ENCODE measurements around the gene PCSK6.

PCSK6 gene

DNA sequence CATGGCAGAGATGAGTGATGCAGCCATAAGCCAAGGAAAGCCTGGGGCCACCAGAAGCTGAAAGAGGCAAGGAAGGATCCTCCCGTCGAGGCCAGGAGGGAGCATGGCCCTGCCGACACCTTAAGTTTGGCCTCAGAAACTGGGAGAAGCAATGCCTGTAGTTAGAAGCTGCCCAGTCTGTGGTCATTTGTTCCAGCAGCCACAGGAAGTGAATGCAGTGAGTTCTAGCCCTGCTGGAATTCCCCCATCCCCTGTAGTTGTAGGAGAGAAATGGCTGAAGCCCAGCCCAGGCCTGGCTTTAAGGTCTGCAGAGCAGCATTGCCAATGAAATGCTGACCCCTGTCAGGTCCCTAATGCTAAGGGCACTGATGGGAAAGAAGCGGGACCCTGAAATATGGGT lies 225.5 kb downstream of the PCSK6 start:
- no peaks in the 10 kb centered on the region for H3K4me1 ChIP-seq (ENCODE audit: control insufficient read depth, low read length)
- TF ChIP-seq EZH2phosphoT487 (IDR thresholded peaks at IDR 0.05; ENCODE audit: borderline replicate concordance, low read length) = no peak
- no peaks in the 10 kb centered on the region for H3K36me3 ChIP-seq (ENCODE audit: control insufficient read depth, low read length)
- no peaks in the 10 kb centered on the region for H3K9me3 ChIP-seq (ENCODE audit: control insufficient read depth, insufficient read depth, low read length)
- peaks cover 19% of the 10 kb centered on the region for H3K27me3 ChIP-seq (ENCODE audit: control insufficient read depth, low read length)
- no peaks in the 10 kb centered on the region for H3K9me2 ChIP-seq (replicated peaks; ENCODE audit: control insufficient read depth, low read length)
- no peaks in the 10 kb centered on the region for H4K20me1 ChIP-seq (ENCODE audit: control insufficient read depth, insufficient read depth, low read depth, low read length)
- H3F3A ChIP-seq (ENCODE audit: control insufficient read depth, insufficient read depth) = no peaks in the 10 kb centered on the region
- no peak overlapping the region for H3K27ac ChIP-seq (ENCODE audit: low read depth, low read length)
- H3K4me2 ChIP-seq (ENCODE audit: low read length) = no peak overlapping the region
- H3K79me2 ChIP-seq (ENCODE audit: control insufficient read depth, low read length) = no peaks in the 10 kb centered on the region
- no peak overlapping the region for H3K4me3 ChIP-seq (ENCODE audit: low read length)

DNA sequence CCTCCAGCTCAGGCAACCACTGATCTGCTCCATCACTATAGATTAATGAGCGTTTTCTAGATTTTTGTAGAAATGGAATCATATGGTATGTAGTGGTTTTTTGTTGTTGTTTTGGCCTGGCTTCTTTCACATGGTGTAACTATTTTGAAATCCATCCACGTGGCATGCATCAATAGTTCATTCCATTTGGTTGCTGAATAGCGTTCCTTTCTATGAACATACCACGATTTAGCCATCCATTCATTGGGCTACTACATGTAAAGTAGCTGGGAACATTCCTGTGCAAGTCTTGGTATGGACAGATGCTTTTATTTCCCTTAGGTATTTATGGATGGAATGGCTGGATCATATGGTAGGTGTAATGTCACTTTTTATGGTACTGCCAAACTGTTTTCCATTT lies 227.0 kb downstream of the PCSK6 start:
- H3K9me3 ChIP-seq (ENCODE audit: control insufficient read depth, insufficient read depth, low read length) = no peaks in the 10 kb centered on the region
- H3K4me2 ChIP-seq (ENCODE audit: low read length) = no peak overlapping the region
- H4K20me1 ChIP-seq (ENCODE audit: control insufficient read depth, insufficient read depth, low read depth, low read length) = no peaks in the 10 kb centered on the region
- H3K4me3 ChIP-seq (ENCODE audit: low read length) = no peak overlapping the region
- H3K36me3 ChIP-seq (ENCODE audit: control insufficient read depth, low read length) = no peaks in the 10 kb centered on the region
- H3K79me2 ChIP-seq (ENCODE audit: control insufficient read depth, low read length) = no peaks in the 10 kb centered on the region
- no peaks in the 10 kb centered on the region for H3F3A ChIP-seq (ENCODE audit: control insufficient read depth, insufficient read depth)
- TF ChIP-seq, protein P1, sequence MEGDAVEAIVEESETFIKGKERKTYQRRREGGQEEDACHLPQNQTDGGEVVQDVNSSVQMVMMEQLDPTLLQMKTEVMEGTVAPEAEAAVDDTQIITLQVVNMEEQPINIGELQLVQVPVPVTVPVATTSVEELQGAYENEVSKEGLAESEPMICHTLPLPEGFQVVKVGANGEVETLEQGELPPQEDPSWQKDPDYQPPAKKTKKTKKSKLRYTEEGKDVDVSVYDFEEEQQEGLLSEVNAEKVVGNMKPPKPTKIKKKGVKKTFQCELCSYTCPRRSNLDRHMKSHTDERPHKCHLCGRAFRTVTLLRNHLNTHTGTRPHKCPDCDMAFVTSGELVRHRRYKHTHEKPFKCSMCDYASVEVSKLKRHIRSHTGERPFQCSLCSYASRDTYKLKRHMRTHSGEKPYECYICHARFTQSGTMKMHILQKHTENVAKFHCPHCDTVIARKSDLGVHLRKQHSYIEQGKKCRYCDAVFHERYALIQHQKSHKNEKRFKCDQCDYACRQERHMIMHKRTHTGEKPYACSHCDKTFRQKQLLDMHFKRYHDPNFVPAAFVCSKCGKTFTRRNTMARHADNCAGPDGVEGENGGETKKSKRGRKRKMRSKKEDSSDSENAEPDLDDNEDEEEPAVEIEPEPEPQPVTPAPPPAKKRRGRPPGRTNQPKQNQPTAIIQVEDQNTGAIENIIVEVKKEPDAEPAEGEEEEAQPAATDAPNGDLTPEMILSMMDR (IDR thresholded peaks at IDR 0.05; ENCODE audit: low read depth, low read length, poor library complexity, severe bottlenecking) = no peak
- no peak for TF ChIP-seq EZH2phosphoT487 (IDR thresholded peaks at IDR 0.05; ENCODE audit: borderline replicate concordance, low read length)
- no peak overlapping the region for H3K27ac ChIP-seq (ENCODE audit: low read depth, low read length)
- no peaks in the 10 kb centered on the region for H3K9me2 ChIP-seq (replicated peaks; ENCODE audit: control insufficient read depth, low read length)
- H3K4me1 ChIP-seq (ENCODE audit: control insufficient read depth, low read length) = no peaks in the 10 kb centered on the region
- H3K27me3 ChIP-seq (ENCODE audit: control insufficient read depth, low read length) = peaks cover 22% of the 10 kb centered on the region

DNA sequence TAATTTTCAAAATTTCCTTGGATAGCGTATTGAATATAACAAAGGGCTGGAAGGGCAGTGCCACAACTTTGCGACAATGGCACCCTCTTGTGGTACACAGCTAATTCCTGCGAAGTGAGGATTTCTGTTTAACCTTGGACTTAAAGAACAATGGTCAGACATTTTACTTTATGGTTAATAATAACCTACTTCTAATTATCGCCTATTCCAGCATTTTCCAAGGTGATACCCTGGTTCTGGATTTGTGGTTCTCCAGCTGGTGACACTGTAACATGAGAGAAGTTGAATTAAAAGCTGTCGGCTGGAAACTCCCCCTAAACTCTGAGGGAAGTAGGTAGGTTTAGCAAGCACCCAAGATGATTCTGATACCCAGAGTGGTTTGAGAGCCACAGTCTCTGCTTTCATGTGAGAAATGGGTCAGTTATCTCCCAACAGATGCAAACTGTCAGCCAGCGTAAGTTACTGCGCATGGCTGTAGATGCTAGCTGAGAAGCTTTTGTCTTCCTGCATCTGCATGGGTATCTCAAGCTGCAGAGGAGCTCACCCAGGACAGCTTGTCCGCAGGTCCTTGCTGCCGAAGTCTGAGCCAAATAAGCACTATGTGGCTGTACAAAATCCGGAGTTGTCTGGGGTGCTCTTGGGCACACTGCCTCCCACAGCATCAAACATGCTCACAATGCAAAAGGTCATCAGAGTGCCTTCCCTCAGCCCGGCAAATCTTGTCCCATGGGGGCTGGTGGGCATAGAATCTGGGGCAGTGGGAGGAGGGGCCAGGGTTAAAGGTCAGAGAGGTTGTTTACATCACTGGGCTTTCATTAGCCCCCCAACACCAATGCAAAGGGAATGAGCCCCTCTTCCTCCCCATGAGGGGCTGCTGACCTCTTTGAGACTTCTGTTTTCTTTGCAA lies 231.0 kb downstream of the PCSK6 start:
- no peak overlapping the region for H3K4me2 ChIP-seq (ENCODE audit: low read length)
- H3K9me2 ChIP-seq (replicated peaks; ENCODE audit: control insufficient read depth, low read length) = no peaks in the 10 kb centered on the region
- H3K79me2 ChIP-seq (ENCODE audit: control insufficient read depth, low read length) = no peaks in the 10 kb centered on the region
- H3K9me3 ChIP-seq (ENCODE audit: control insufficient read depth, insufficient read depth, low read length) = no peaks in the 10 kb centered on the region
- H3K4me1 ChIP-seq (ENCODE audit: control insufficient read depth, low read length) = no peaks in the 10 kb centered on the region
- no peaks in the 10 kb centered on the region for H3K36me3 ChIP-seq (ENCODE audit: control insufficient read depth, low read length)
- no peak overlapping the region for H3K27ac ChIP-seq (ENCODE audit: low read depth, low read length)
- H4K20me1 ChIP-seq (ENCODE audit: control insufficient read depth, insufficient read depth, low read depth, low read length) = no peaks in the 10 kb centered on the region
- TF ChIP-seq EZH2phosphoT487 (IDR thresholded peaks at IDR 0.05; ENCODE audit: borderline replicate concordance, low read length) = no peak
- TF ChIP-seq, protein P1 (IDR thresholded peaks at IDR 0.05; ENCODE audit: low read depth, low read length, poor library complexity, severe bottlenecking) = peak; percentile 90
- no peak overlapping the region for H3K4me3 ChIP-seq (ENCODE audit: low read length)
- H3F3A ChIP-seq (ENCODE audit: control insufficient read depth, insufficient read depth) = no peaks in the 10 kb centered on the region
- H3K27me3 ChIP-seq (ENCODE audit: control insufficient read depth, low read length) = peaks cover 31% of the 10 kb centered on the region

DNA sequence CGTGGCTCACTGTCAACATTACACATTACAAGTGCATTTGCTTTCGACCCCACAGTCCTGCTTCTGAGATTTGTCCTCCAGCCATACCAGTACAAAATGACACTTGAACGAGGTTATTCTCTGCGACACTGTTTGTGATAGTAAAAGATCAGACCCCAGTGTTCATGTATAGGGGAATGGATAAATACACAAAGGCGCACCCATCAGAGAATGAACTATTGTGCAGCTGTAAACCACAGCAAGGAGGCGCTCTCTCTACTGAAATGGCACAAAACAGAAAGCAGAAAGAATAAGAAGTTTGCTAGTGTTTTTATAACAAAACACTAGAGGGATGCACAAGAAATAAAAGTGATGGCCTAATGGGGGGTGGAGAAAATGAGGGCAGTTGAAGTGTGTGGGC lies 232.8 kb downstream of the PCSK6 start:
- Histone ChIP-seq H3F3A (ENCODE audit: control insufficient read depth, insufficient read depth) (no peaks in the 10 kb centered on the region), H3K4me1 (ENCODE audit: control insufficient read depth, low read length) (peaks cover 10% of the 10 kb centered on the region), H3K4me3 (ENCODE audit: low read length) (no peak overlapping the region), H3K27me3 (ENCODE audit: control insufficient read depth, low read length) (peaks cover 17% of the 10 kb centered on the region), H3K9me2 (replicated peaks; ENCODE audit: control insufficient read depth, low read length) (no peaks in the 10 kb centered on the region), H3K9me3 (ENCODE audit: control insufficient read depth, insufficient read depth, low read length) (no peaks in the 10 kb centered on the region), H3K79me2 (ENCODE audit: control insufficient read depth, low read length) (no peaks in the 10 kb centered on the region), H3K4me2 (ENCODE audit: low read length) (no peak overlapping the region), H4K20me1 (ENCODE audit: control insufficient read depth, insufficient read depth, low read depth, low read length) (no peaks in the 10 kb centered on the region), H3K27ac (ENCODE audit: low read depth, low read length) (no peak overlapping the region), H3K36me3 (ENCODE audit: control insufficient read depth, low read length) (no peaks in the 10 kb centered on the region)
- no peak for TF ChIP-seq EZH2phosphoT487 (IDR thresholded peaks at IDR 0.05; ENCODE audit: borderline replicate concordance, low read length)
- TF ChIP-seq, protein P1 (IDR thresholded peaks at IDR 0.05; ENCODE audit: low read depth, low read length, poor library complexity, severe bottlenecking) = peak; percentile 76
